CD4-positive, alpha-beta T cell (primary cell): Measurements from ENCODE around the gene MGAT1. TPM values are rescaled to one million over a fixed set of nuclear protein-coding genes. Genes with fewer than 3 reads are reported as not detected.

Experiments
- ATAC-seq: fragments of 200-7000 bp; cut with Tn5 transposase; one replicate; pipeline ENCODE4 v1.10.0; 2022; ENCODE audit warnings: mild to moderate bottlenecking; ENCODE audit not compliant: poor library complexity
- CTCF ChIA-PET: fragments of 350-600 bp; sonication (Branson Sonifier 250); formaldehyde crosslinking; loops from one replicate; lab custom pipeline; 2021; ENCODE audit warnings: antibody characterized with exemption, inconsistent platforms; lab: Charles Lee
- POLR2A ChIA-PET: fragments of 350-600 bp; sonication (Branson Sonifier 250); formaldehyde crosslinking; loops from one replicate; lab custom pipeline; 2021; ENCODE audit warnings: antibody characterized with exemption, inconsistent platforms; lab: Charles Lee
- DNase-seq, 14 experiments: peaks; one replicate each; pipeline ENCODE4 v3.0.0-alpha.2; 2013 to 2020; ENCODE audit warnings: mixed read lengths in 2 of 14
- H3K27ac ChIP-seq, 2 donors: one replicate each; pipeline versions ENCODE4 v1.5.1 to v1.7.0; 2013; ENCODE audit warnings: low read length in 2 of 2, low read depth in 1 of 2, mild to moderate bottlenecking in 1 of 2
- H3K27me3 ChIP-seq, 2 experiments: 1 replicate in 1 of 2; 2 replicates in 1 of 2; pipeline versions ENCODE4 v1.6.1 to v1.7.0; 2013; ENCODE audit warnings: low read length in 2 of 2, control low read depth in 1 of 2, mild to moderate bottlenecking in 1 of 2, moderate library complexity in 1 of 2; ENCODE audit not compliant: insufficient read depth in 2 of 2, control insufficient read depth in 1 of 2
- H3K36me3 ChIP-seq: one replicate; pipeline ENCODE4 v1.6.1; 2013; ENCODE audit warnings: low read length, control low read depth; ENCODE audit not compliant: insufficient read depth
- H3K4me1 ChIP-seq: one replicate; pipeline ENCODE4 v1.6.1; 2013; ENCODE audit warnings: low read length, control low read depth; ENCODE audit not compliant: insufficient read depth
- H3K4me3 ChIP-seq: one replicate; pipeline ENCODE4 v1.5.1; 2013; ENCODE audit warnings: mild to moderate bottlenecking, low read length, moderate library complexity
- H3K9me3 ChIP-seq, 2 experiments: 1 replicate in 1 of 2; 2 replicates in 1 of 2; pipeline versions ENCODE4 v1.6.1 to v1.7.0; 2013; ENCODE audit warnings: low read length in 2 of 2, mild to moderate bottlenecking in 2 of 2, control low read depth in 1 of 2, moderate library complexity in 1 of 2; ENCODE audit not compliant: control insufficient read depth in 1 of 2, insufficient read depth in 1 of 2
- H3K27ac Mint-ChIP-seq: one replicate; pipeline ENCODE4 v1.8.0; 2020; ENCODE audit warnings: mixed read lengths
- H3K27me3 Mint-ChIP-seq: one replicate; pipeline ENCODE4 v1.8.0; 2021; ENCODE audit warnings: mixed read lengths
- H3K36me3 Mint-ChIP-seq: one replicate; pipeline ENCODE4 v1.8.0; 2021; ENCODE audit warnings: low read depth, mixed read lengths
- H3K4me1 Mint-ChIP-seq: one replicate; pipeline ENCODE4 v1.8.0; 2021; ENCODE audit warnings: low read depth, mixed read lengths
- H3K4me3 Mint-ChIP-seq: one replicate; pipeline ENCODE4 v1.8.0; 2020; ENCODE audit warnings: mild to moderate bottlenecking, mixed read lengths
- H3K9me3 Mint-ChIP-seq: one replicate; pipeline ENCODE4 v1.8.0; 2020; ENCODE audit warnings: mixed read lengths
- CTCF ChIP-seq: fragments of 200-600 bp; IDR thresholded peaks from one replicate; pipeline ENCODE4 v1.8.0; 2022; ENCODE audit warnings: antibody characterized with exemption, mild to moderate bottlenecking
- intact Hi-C, 2 experiments: fragments of 100-400 bp; cut with DNase I in 1 of 2; cut with micrococcal nuclease in 1 of 2; formaldehyde crosslinking; loops; one replicate each; pipeline versions ENCODE4 v1.15.1 to v1.9.0; 2023 to 2025; cut with DNase I, micrococcal nuclease
- total RNA-seq, 174 experiments: library from RNA in 2 of 174; stranded (reverse) in 2 of 174; gene quantifications; one replicate each; pipeline ENCODE4 v1.2.3 and lab custom pipeline; 2021 to 2026

The MGAT1 gene
- total RNA-seq, 2 experiments from 2014 or later = 49.0 to 60.2 TPM

GRCh38 chr5:180798193-180798592 is 4.4 kb downstream of the MGAT1 start:
- DNase-seq = no peak
- no peak for ATAC-seq
- CTCF ChIA-PET = interaction anchor here (1.0 kb wide), 1 partner anchor 62 kb away, joined by 4 read pairs; no protein-coding TSS in a partner anchor
- peaks cover 79% of the 10 kb centered on the region for H3K36me3 Mint-ChIP-seq
- H3K9me3 ChIP-seq = no peaks in the 10 kb centered on the region
- intact Hi-C loops = no loop called here
- H3K4me1 ChIP-seq = peaks cover 69% of the 10 kb centered on the region
- H3K27me3 Mint-ChIP-seq = no peaks in the 10 kb centered on the region
- no peak for TF ChIP-seq CTCF
- POLR2A ChIA-PET = interaction anchor here (1.9 kb wide), 1 partner anchor 12 kb away, joined by 5 read pairs; no protein-coding TSS in a partner anchor
- peak overlapping the region; percentile 75 for H3K27ac Mint-ChIP-seq
- H3K9me3 Mint-ChIP-seq = no peaks in the 10 kb centered on the region
- peak overlapping the region in 1 of 2 donors; percentile 52 for H3K27ac ChIP-seq
- H3K4me3 ChIP-seq = no peak overlapping the region
- H3K4me1 Mint-ChIP-seq = peaks cover 86% of the 10 kb centered on the region
- peaks cover 60% of the 10 kb centered on the region for H3K36me3 ChIP-seq
- no peaks in the 10 kb centered on the region for H3K27me3 ChIP-seq
- peak overlapping the region; percentile 54 for H3K4me3 Mint-ChIP-seq

- H3K27ac Mint-ChIP-seq = peak overlapping the region; percentile 75
- peak overlapping the region; percentile 54 for H3K4me3 Mint-ChIP-seq
- POLR2A ChIA-PET = interaction anchor here (1.9 kb wide), 1 partner anchor 13 kb away, joined by 5 read pairs; no protein-coding TSS in a partner anchor
- TF ChIP-seq CTCF = no peak
- no peaks in the 10 kb centered on the region for H3K9me3 Mint-ChIP-seq
- no peaks in the 10 kb centered on the region for H3K27me3 ChIP-seq
- DNase-seq (no peak), ATAC-seq (no peak)
- no peak overlapping the region for H3K4me3 ChIP-seq
- peaks cover 66% of the 10 kb centered on the region for H3K36me3 ChIP-seq
- CTCF ChIA-PET = no interaction called here
- H3K36me3 Mint-ChIP-seq = peaks cover 84% of the 10 kb centered on the region
- H3K27ac ChIP-seq = peak overlapping the region in 1 of 2 donors; percentile 44
- intact Hi-C loops = no loop called here
- H3K4me1 Mint-ChIP-seq = peaks cover 85% of the 10 kb centered on the region
- H3K9me3 ChIP-seq = no peaks in the 10 kb centered on the region
- no peaks in the 10 kb centered on the region for H3K27me3 Mint-ChIP-seq
- H3K4me1 ChIP-seq = peaks cover 74% of the 10 kb centered on the region
Measured at GRCh38 chr5:180797256-180798192, 5.1 kb downstream of the MGAT1 start.

- peak overlapping the region; percentile 75 for H3K27ac Mint-ChIP-seq
- Histone ChIP-seq H3K36me3 (peaks cover 77% of the 10 kb centered on the region), H3K27ac (no peak overlapping the region), H3K27me3 (no peaks in the 10 kb centered on the region), H3K9me3 (no peaks in the 10 kb centered on the region), H3K4me3 (no peak overlapping the region), H3K4me1 (peaks cover 73% of the 10 kb centered on the region)
- ATAC-seq (no peak), DNase-seq (no peak)
- peaks cover 72% of the 10 kb centered on the region for H3K4me1 Mint-ChIP-seq
- CTCF ChIA-PET = interaction anchor here (0.6 to 1.3 kb wide), 4 partner anchors 10 to 65 kb away, joined by 3 read pairs; partner anchors contain the start of gene ZFP62
- no peaks in the 10 kb centered on the region for H3K27me3 Mint-ChIP-seq
- intact Hi-C loops = no loop called here
- peak overlapping the region; percentile 66 for H3K4me3 Mint-ChIP-seq
- no peak for TF ChIP-seq CTCF
- no peaks in the 10 kb centered on the region for H3K9me3 Mint-ChIP-seq
- POLR2A ChIA-PET = interaction anchor here (1.1 to 1.4 kb wide), 2 partner anchors 11 to 35 kb away, joined by 4 to 5 read pairs; no protein-coding TSS in a partner anchor
- peaks cover 83% of the 10 kb centered on the region for H3K36me3 Mint-ChIP-seq
Measured at GRCh38 chr5:180795771-180796313, 6.8 kb downstream of the MGAT1 start.
